Midbrain (tissue), 1 donor: ENCODE measurements around the gene GALNT18.
A peak's percentile ranks its signal among the peaks of the same experiment; 100 is the strongest.

Experiments
- DNase-seq: peaks from one replicate; lab custom pipeline; 2025; lab: John Stamatoyannopoulos, UW

GALNT18 gene

GRCh38 chr11:11624204-11624603 is 2.4 kb upstream of the GALNT18 start:
- no peak for DNase-seq

- DNase-seq, result no peak
Measured at GRCh38 chr11:11622772-11623171, 967 bp upstream of the GALNT18 start.

- no peak for DNase-seq
Measured at GRCh38 chr11:11622340-11622706, 518 bp upstream of the GALNT18 start.

- peak; percentile 19 for DNase-seq
Measured at GRCh38 chr11:11620921-11621572, 758 bp downstream of the GALNT18 start.

GRCh38 chr11:11620173-11620920 is 1.5 kb downstream of the GALNT18 start:
- peak; percentile 19 for DNase-seq

- DNase-seq, result no peak
Measured at GRCh38 chr11:11618973-11619435, 2.8 kb downstream of the GALNT18 start.

GRCh38 chr11:11615086-11615485 is 6.7 kb downstream of the GALNT18 start:
- no peak for DNase-seq

GRCh38 chr11:11612439-11612838 is 9.4 kb downstream of the GALNT18 start:
- DNase-seq, result no peak

GRCh38 chr11:11611381-11611780 is 10.4 kb downstream of the GALNT18 start:
- DNase-seq, result no peak

- DNase-seq, result no peak
Measured at GRCh38 chr11:11608783-11609232, 13.0 kb downstream of the GALNT18 start.

- no peak for DNase-seq
Measured at GRCh38 chr11:11607772-11608171, 14.0 kb downstream of the GALNT18 start.

- no peak for DNase-seq
Measured at GRCh38 chr11:11605821-11606450, 15.9 kb downstream of the GALNT18 start.

- DNase-seq, result no peak
Measured at GRCh38 chr11:11605181-11605580, 16.6 kb downstream of the GALNT18 start.

- peak; percentile 23 for DNase-seq
Measured at GRCh38 chr11:11604370-11604990, 17.3 kb downstream of the GALNT18 start.

- DNase-seq, result no peak
Measured at GRCh38 chr11:11602011-11602410, 19.8 kb downstream of the GALNT18 start.

GRCh38 chr11:11600288-11600687 is 21.5 kb downstream of the GALNT18 start:
- no peak for DNase-seq

GRCh38 chr11:11598243-11598642 is 23.6 kb downstream of the GALNT18 start:
- DNase-seq, result no peak

- DNase-seq, result no peak
Measured at GRCh38 chr11:11594162-11594561, 27.6 kb downstream of the GALNT18 start.

- no peak for DNase-seq
Measured at GRCh38 chr11:11592146-11592684, 29.6 kb downstream of the GALNT18 start.

GRCh38 chr11:11589437-11589836 is 32.4 kb downstream of the GALNT18 start:
- no peak for DNase-seq

- DNase-seq, result no peak
Measured at GRCh38 chr11:11588891-11589290, 32.9 kb downstream of the GALNT18 start.

- no peak for DNase-seq
Measured at GRCh38 chr11:11588243-11588642, 33.6 kb downstream of the GALNT18 start.
